ENCODE results near the gene OR52J3. TPM values are rescaled to one million over a fixed set of nuclear protein-coding genes. Genes with fewer than 3 reads are reported as not detected.

The OR52J3 gene
- total RNA-seq, 1 experiment from 2014 or later = not detected

GRCh38 chr11:5043380-5043779 lies 2.9 kb upstream of the OR52J3 start:
- Histone ChIP-seq H3K4me1 (ENCODE audit: control insufficient read depth in 1 of 2, insufficient read depth in 2 of 2, low read length in 2 of 2) (no peaks in the 10 kb centered on the region), H3K79me2 (ENCODE audit: insufficient read depth, low read length) (no peaks in the 10 kb centered on the region), H3K4me3 (replicated peaks in 1 of 2; ENCODE audit: low read depth in 1 of 2, low read length in 2 of 2) (no peak overlapping the region), H3K9ac (ENCODE audit: low read length) (no peak overlapping the region), H3K27me3 (ENCODE audit: insufficient read depth, low read length) (peaks cover 46% of the 10 kb centered on the region), H3K9me3 (ENCODE audit: control insufficient read depth in 1 of 2, insufficient read depth in 1 of 2, low read depth in 1 of 2, low read length in 2 of 2) (no peaks in the 10 kb centered on the region), H2AFZ (ENCODE audit: low read depth, low read length, poor library complexity, severe bottlenecking) (no peak overlapping the region), H3K4me2 (ENCODE audit: low read length) (no peak overlapping the region), H3K9me2 (ENCODE audit: insufficient read depth) (no peaks in the 10 kb centered on the region), H3K36me3 (ENCODE audit: control insufficient read depth in 1 of 2, insufficient read depth in 2 of 2, low read length in 2 of 2) (no peaks in the 10 kb centered on the region), H3K27ac (ENCODE audit: low read depth, low read length) (no peak overlapping the region), H4K20me1 (ENCODE audit: insufficient read depth) (no peaks in the 10 kb centered on the region; the same call in 1 of the 2 replicates)
- intact Hi-C loops (cut with micrococcal nuclease) = no loop called here
- DNase-seq (ENCODE audit: low read depth, low spot score) = no peak
- TF ChIP-seq JUND (IDR thresholded peaks at IDR 0.05) (no peak), CEBPB (IDR thresholded peaks at IDR 0.05; ENCODE audit: low read depth) (no peak), YY1 (IDR thresholded peaks at IDR 0.05; ENCODE audit: extremely low read depth, insufficient replicate concordance, low read depth, low read length) (no peak), ZBTB33 (IDR thresholded peaks at IDR 0.05; ENCODE audit: extremely low read depth, insufficient replicate concordance, low read length) (no peak), SIN3A (IDR thresholded peaks at IDR 0.05; ENCODE audit: low read depth) (no peak), EZH2phosphoT487 (IDR thresholded peaks at IDR 0.05; ENCODE audit: borderline replicate concordance) (no peak), RAD21 (IDR thresholded peaks at IDR 0.05; ENCODE audit: low read depth) (no peak), ELF1 (IDR thresholded peaks at IDR 0.05; ENCODE audit: borderline replicate concordance, low read depth) (no peak), EGR1 (IDR thresholded peaks at IDR 0.05; ENCODE audit: low read depth) (no peak), POLR2AphosphoS5 (IDR thresholded peaks at IDR 0.05; ENCODE audit: low read depth, low read length) (no peak), SRF (IDR thresholded peaks at IDR 0.05; ENCODE audit: low read depth) (no peak), CTCF (IDR thresholded peaks at IDR 0.05 in 2 of 3, conservative IDR thresholded peaks at IDR 0.05 in 1 of 3; ENCODE audit: borderline replicate concordance in 1 of 3, insufficient read depth in 1 of 3, low read depth in 2 of 3, low read length in 2 of 3) (no peak)
- TF ChIP-seq, protein P1, sequence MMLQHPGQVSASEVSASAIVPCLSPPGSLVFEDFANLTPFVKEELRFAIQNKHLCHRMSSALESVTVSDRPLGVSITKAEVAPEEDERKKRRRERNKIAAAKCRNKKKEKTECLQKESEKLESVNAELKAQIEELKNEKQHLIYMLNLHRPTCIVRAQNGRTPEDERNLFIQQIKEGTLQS (IDR thresholded peaks at IDR 0.05) = no peak
- TF ChIP-seq, protein P2, sequence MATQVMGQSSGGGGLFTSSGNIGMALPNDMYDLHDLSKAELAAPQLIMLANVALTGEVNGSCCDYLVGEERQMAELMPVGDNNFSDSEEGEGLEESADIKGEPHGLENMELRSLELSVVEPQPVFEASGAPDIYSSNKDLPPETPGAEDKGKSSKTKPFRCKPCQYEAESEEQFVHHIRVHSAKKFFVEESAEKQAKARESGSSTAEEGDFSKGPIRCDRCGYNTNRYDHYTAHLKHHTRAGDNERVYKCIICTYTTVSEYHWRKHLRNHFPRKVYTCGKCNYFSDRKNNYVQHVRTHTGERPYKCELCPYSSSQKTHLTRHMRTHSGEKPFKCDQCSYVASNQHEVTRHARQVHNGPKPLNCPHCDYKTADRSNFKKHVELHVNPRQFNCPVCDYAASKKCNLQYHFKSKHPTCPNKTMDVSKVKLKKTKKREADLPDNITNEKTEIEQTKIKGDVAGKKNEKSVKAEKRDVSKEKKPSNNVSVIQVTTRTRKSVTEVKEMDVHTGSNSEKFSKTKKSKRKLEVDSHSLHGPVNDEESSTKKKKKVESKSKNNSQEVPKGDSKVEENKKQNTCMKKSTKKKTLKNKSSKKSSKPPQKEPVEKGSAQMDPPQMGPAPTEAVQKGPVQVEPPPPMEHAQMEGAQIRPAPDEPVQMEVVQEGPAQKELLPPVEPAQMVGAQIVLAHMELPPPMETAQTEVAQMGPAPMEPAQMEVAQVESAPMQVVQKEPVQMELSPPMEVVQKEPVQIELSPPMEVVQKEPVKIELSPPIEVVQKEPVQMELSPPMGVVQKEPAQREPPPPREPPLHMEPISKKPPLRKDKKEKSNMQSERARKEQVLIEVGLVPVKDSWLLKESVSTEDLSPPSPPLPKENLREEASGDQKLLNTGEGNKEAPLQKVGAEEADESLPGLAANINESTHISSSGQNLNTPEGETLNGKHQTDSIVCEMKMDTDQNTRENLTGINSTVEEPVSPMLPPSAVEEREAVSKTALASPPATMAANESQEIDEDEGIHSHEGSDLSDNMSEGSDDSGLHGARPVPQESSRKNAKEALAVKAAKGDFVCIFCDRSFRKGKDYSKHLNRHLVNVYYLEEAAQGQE (IDR thresholded peaks at IDR 0.05; ENCODE audit: low read depth) = no peak
- ATAC-seq = no peak
- ChIA-PET CTCF (no interaction called here), POLR2A (no interaction called here), RAD21 (ENCODE audit: low non-redundant PET in 1 of 2, low total read pairs in 2 of 2, uncharacterized antibody in 2 of 2, unreplicated experiment in 2 of 2) (no interaction called here)
- no TSS peak for BruUV-seq (replicated peaks)

All from HCT116 (cell line).